AG09319 (cell line): ENCODE measurements around the gene CAPZA1.
A peak's percentile ranks its signal among the peaks of the same experiment; 100 is the strongest.

ENCODE experiments used
- DNase-seq: peaks from one replicate; pipeline ENCODE4 v3.0.0-alpha.2; 2010; ENCODE audit warnings: low read depth; ENCODE audit errors: extremely low read depth
- TF ChIP-seq, protein P1 (sequence below): IDR thresholded peaks from 2 replicates; pipeline ENCODE4 v1.5.1; 2011; ENCODE audit warnings: low read depth, mild to moderate bottlenecking, inconsistent platforms, low read length, moderate library complexity

The CAPZA1 gene

DNA sequence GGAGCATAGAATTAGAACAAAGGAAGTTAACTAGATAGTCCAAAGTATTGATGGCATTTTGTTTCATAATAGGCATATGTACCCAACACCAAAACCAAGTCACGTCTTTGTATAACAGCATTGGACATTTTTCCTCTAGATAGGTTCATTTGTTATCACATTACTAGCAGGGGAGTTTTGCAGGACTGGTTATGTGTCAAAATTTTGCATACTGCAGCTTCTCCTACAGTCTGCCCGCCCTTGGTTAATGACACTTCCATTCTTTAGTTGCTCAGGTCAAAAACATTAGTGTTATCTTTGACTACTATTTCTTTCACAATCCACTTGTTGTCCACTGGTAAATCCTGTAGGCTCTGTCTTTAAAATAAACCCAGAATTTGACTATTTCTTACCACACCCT is 8.9 kb downstream of the CAPZA1 start:
- no peak for DNase-seq
- TF ChIP-seq, protein P1, sequence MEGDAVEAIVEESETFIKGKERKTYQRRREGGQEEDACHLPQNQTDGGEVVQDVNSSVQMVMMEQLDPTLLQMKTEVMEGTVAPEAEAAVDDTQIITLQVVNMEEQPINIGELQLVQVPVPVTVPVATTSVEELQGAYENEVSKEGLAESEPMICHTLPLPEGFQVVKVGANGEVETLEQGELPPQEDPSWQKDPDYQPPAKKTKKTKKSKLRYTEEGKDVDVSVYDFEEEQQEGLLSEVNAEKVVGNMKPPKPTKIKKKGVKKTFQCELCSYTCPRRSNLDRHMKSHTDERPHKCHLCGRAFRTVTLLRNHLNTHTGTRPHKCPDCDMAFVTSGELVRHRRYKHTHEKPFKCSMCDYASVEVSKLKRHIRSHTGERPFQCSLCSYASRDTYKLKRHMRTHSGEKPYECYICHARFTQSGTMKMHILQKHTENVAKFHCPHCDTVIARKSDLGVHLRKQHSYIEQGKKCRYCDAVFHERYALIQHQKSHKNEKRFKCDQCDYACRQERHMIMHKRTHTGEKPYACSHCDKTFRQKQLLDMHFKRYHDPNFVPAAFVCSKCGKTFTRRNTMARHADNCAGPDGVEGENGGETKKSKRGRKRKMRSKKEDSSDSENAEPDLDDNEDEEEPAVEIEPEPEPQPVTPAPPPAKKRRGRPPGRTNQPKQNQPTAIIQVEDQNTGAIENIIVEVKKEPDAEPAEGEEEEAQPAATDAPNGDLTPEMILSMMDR = no peak

DNA sequence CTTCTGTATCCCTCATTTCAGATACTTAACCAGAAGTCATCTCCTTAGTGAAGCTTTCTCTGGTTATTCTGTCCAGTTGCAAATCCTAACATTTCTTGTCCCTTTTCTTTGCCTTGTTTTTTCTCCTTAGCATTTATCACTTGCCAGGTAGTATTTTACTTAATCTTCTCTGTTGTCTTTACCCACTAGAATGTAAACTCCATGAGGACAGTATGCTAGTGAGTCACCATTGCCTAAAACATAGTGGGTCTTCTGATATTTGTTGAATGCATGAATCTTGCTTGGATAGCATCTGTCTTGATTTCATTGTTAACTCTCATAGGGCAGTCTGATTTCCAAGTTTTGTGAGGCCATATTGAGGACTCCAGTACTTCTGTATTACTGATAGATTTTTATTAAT is 9.6 kb downstream of the CAPZA1 start:
- no peak for DNase-seq
- TF ChIP-seq, protein P1 = no peak

DNA sequence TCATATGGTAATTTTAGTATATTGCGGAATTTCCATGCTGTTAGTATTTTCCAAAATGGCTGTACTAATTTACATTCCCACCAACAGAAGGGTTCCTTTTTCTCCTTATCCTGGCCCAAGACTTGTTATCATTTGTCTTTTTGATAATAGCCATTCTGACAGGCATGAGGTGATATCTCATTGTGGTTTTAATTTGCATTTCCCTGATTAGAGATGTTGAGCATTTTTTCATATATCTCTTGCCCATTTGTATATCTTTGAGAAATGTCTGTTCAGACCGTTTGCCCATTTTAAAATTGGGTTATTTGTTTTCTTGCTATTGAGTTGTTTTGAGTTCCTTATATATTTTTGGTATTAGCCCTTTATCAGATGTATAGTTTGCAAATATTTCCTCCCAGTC is 14.0 kb downstream of the CAPZA1 start:
- DNase-seq = no peak
- TF ChIP-seq, protein P1 = no peak

DNA sequence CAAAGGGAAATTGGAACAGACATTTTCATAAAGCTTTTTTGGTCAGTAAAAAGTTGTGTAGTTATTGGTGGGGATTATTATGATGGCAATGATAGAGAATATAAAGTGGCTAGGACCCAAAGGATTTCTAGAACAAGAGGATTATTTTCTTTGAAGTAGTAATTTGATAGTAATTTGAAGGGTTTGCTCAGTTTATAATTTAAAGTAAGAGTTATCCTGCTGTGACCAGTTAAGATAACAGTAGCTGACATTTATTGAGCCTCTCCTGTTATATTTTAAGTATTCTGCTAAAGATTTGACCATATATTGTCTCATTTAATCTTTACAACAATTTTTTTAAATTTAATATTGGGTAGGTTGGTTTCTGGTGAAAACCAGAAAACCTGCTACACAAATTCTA is 14.7 kb downstream of the CAPZA1 start:
- DNase-seq = no peak
- TF ChIP-seq, protein P1 = no peak

DNA sequence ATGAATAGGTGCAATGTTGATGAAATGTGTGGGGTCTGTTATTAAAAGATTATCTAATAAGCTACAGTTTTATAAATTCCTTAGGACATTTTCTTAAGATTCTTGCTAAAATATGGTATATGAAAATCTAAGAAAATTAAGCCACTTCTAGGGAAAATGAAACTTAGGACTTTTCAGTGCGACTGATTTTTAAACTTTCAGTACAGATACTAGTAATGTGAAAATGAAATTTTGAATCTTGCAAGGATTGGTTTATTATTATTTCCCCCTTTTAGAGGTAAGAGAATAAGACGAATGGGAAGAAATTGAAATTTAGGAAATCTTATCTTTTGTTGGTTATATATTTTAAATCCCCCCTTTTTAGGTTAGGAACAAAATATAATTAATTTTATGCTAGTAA is 16.4 kb downstream of the CAPZA1 start:
- TF ChIP-seq, protein P1 = no peak
- DNase-seq = no peak

DNA sequence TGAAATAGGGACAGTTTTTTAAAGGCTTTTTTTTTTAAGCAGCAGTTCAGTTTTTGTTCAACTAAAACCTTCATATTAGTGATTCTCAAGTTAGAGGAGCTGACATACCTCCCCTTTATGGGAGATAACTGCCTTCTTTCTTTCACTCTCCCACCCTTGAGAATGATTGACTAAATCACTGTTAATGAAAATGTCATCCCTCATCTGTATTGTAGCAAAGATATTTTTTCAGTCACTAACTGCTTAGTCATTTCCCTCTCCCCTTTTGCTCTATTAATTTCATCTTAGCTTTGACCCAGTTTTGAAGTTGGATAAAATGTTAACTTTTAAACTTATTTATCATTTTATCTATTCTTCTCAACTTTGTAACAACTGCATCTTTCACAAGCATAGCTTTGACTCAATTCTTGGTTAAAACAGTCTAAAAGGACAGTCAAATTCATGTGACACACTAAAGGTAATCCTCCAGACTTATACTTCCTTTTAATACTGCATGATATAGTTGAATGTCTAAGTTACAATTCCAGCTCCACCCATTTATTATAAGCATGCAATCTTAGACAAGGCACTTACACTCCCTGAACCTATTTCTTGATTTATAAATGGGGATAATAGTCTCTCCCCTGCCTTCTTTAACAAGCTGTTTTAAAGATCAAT is 17.1 kb downstream of the CAPZA1 start:
- TF ChIP-seq, protein P1 = no peak
- no peak for DNase-seq

DNA sequence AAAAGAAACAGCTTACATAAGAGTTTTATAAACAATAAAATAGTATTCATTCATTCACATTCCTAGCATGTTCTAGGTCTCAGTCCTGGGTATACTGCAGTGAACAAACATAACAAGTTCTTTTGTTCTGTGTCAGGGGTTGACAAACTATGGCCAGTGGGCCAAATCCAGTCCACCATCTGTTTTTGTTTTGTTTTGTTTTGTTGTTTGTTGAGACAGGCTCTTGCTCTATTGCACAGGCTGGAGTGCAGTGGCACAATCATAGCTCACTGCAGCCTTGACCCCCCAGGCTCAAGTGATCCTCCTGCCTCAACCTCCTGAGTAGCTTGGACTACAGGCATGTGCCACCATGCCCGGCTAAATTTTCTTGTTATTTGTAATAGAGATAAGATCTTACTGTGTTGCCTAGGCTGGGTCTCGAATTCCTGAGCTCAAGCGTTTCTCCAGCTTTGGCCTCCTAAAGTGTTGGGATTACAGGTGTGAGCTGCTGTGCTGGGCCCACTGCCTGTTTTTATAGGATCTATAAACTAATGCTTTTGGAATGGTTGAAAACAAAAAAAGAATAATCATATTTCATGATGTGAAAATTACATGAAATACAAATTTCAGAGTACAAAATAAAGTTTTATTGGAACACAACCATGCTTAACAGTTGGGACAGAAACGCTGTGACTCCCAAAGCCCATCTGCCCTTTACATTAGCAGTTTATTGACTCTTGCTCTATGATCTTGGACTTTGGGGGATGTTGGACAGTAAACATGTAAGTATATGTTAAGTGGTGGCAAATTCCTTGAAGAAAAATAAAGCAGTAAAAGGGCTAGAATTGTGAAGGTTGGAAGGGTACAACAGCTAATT is 17.9 kb downstream of the CAPZA1 start:
- TF ChIP-seq, protein P1 = no peak
- DNase-seq = peak; percentile 43
